ENCODE results near the gene EIF3A.

Gene EIF3A

DNA sequence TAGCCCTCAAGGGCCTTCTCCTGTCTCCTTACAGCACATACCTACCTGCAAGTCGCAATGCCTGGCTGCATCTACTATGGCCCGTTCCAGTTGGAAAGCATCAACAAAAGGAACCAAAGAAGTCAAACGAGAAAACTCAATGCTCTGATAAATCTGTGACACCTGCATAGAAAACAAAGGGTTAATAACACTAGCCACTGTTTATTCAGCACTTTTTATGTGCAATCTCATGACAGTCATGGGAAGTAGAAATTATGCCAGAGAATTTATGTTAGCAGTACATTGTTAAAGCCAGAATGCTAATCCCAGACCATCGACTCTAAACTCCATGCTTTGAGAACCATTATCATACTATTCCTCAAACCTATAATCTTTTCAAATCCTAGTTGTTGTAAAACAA lies 21.1 kb downstream of the EIF3A start:
- no peak for DNase-seq (ENCODE audit: low read depth)
- TF ChIP-seq, protein P1, sequence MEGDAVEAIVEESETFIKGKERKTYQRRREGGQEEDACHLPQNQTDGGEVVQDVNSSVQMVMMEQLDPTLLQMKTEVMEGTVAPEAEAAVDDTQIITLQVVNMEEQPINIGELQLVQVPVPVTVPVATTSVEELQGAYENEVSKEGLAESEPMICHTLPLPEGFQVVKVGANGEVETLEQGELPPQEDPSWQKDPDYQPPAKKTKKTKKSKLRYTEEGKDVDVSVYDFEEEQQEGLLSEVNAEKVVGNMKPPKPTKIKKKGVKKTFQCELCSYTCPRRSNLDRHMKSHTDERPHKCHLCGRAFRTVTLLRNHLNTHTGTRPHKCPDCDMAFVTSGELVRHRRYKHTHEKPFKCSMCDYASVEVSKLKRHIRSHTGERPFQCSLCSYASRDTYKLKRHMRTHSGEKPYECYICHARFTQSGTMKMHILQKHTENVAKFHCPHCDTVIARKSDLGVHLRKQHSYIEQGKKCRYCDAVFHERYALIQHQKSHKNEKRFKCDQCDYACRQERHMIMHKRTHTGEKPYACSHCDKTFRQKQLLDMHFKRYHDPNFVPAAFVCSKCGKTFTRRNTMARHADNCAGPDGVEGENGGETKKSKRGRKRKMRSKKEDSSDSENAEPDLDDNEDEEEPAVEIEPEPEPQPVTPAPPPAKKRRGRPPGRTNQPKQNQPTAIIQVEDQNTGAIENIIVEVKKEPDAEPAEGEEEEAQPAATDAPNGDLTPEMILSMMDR (IDR thresholded peaks at IDR 0.05; ENCODE audit: insufficient read depth, low read depth, low read length, missing control alignments): no peak
- H3K4me3 ChIP-seq (ENCODE audit: low read depth, low read length): no peak overlapping the region

DNA sequence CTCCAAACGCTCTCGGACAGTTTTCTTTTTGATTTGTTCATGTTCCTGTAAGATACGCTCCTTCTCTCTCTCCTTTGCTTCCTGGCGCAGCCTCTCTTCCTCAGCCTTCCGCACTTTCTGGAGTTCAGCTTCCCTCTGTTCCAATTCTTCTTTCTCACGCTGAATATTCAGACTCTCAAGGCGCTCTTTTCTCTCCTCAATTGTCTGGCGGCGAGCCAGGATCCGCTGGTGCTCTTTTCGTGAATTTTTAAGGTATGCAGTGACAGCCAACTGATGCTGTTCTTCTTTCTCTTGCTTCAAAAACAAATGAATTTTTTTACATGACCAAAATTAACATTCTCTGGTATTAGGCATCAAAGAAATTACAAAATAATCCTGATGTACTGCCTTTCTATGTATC lies 22.6 kb downstream of the EIF3A start:
- H3K4me3 ChIP-seq (ENCODE audit: low read depth, low read length): no peak overlapping the region
- TF ChIP-seq, protein P1 (IDR thresholded peaks at IDR 0.05; ENCODE audit: insufficient read depth, low read depth, low read length, missing control alignments): no peak
- no peak for DNase-seq (ENCODE audit: low read depth)

DNA sequence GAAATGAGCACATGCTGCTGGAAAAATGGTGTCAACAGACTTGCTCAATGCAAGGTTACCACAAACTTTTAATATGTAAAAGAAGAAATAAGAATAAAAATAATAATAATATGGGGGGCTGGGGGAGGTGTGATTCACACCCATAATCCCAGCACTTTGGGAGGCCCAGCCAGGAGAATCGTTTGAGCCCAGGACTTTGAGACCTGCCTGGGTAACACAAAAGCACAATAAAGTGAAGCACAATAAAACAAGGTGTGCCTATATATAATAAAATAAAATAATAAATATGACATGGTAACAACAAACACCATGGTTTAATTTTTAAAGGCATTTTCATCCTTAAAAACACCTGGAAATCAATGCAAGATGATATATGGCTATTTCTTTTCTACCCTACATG lies 25.1 kb downstream of the EIF3A start:
- H3K4me3 ChIP-seq (ENCODE audit: low read depth, low read length): no peak overlapping the region
- TF ChIP-seq, protein P1 (IDR thresholded peaks at IDR 0.05; ENCODE audit: insufficient read depth, low read depth, low read length, missing control alignments): no peak
- DNase-seq (ENCODE audit: low read depth): no peak

DNA sequence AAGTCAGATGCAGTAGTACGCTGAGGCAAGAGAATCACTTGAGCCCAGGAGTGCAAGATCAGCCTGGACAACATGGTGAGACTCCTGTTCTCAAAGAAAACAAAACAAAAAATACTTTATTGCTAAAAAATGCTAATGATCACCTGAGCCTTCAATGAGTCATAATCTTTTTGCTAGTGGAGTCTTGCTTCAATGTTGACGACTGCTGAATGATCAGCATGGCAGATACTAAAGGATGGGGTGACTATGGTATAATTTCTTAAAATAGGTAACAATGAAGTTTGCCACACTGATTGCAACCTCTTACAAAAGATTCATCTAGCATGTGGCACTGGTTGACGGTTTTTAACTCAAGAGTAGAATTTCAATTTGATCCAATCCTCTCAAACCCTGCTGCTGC lies 28.8 kb downstream of the EIF3A start:
- DNase-seq (ENCODE audit: low read depth): no peak
- H3K4me3 ChIP-seq (ENCODE audit: low read depth, low read length): no peak overlapping the region
- TF ChIP-seq, protein P1 (IDR thresholded peaks at IDR 0.05; ENCODE audit: insufficient read depth, low read depth, low read length, missing control alignments): no peak

DNA sequence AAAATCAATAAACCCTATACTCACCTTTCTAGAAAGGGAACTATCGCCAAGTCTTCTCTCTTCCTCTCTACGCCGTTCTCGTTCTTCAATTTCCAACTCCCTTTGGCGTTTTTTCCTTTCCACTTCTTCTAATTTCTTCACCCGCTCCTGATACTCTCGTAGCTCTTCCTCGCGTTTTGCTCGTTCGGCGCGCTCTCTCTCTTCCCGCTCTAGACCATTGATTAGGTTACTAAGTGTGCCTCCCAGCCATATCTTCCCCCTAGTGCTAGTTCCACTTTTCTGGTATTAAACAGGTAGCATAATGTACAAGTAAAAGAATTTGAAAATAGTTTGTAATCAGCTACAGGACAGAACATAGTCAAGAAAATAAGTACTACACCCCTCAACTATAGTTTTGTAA lies 30.8 kb downstream of the EIF3A start:
- TF ChIP-seq, protein P1 (IDR thresholded peaks at IDR 0.05; ENCODE audit: insufficient read depth, low read depth, low read length, missing control alignments): no peak
- no peak for DNase-seq (ENCODE audit: low read depth)
- H3K4me3 ChIP-seq (ENCODE audit: low read depth, low read length): no peak overlapping the region

DNA sequence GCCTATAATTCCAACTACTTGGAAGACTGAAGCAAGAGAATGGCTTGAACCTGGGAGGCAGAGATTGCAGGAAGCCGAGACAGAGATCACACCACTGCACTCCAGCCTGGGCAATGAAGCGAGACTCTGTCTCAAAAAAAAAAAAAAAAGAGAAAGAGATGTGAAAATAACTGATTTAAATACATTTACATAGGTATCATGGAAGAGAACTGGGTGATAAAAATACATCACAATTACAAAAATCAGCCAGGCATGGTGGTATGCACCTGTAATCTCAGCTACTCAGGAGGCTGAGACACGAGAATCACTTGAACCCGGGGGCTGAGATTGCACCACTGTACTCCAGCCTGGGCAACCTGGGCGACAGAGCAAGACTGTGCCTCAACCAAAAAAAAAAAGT lies 31.3 kb downstream of the EIF3A start:
- no peak overlapping the region for H3K4me3 ChIP-seq (ENCODE audit: low read depth, low read length)
- TF ChIP-seq, protein P1 (IDR thresholded peaks at IDR 0.05; ENCODE audit: insufficient read depth, low read depth, low read length, missing control alignments): no peak
- no peak for DNase-seq (ENCODE audit: low read depth)

DNA sequence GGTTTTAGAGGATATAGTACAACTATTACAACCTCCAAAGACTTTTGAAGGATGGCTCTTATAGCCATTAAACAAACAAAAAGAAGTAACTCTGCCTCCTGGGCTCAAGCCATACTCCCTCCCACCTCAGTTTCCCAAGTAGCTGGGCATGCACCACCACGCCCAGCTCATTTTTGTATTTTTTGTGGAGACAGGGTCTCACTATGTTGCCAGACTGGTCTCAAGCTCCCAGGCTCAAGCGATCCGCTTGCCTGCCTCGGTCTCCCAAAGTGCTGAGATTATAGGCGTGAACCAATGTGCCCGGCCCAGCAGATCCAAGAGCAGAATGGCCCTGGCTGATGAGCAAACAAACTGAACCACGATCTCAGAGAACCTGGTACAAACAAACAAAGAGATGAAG lies 35.1 kb downstream of the EIF3A start:
- TF ChIP-seq, protein P1 (IDR thresholded peaks at IDR 0.05; ENCODE audit: insufficient read depth, low read depth, low read length, missing control alignments): no peak
- no peak overlapping the region for H3K4me3 ChIP-seq (ENCODE audit: low read depth, low read length)
- no peak for DNase-seq (ENCODE audit: low read depth)
